GM12874 (cell line): ENCODE measurements around the gene RB1.

Experiments used
- TF ChIP-seq, protein P1 (sequence below): IDR thresholded peaks from 2 replicates; pipeline ENCODE4 v1.5.1; 2011; ENCODE audit warnings: low read depth, mild to moderate bottlenecking, control low read depth, low read length, moderate library complexity; ENCODE audit not compliant: insufficient read depth

Gene RB1

DNA sequence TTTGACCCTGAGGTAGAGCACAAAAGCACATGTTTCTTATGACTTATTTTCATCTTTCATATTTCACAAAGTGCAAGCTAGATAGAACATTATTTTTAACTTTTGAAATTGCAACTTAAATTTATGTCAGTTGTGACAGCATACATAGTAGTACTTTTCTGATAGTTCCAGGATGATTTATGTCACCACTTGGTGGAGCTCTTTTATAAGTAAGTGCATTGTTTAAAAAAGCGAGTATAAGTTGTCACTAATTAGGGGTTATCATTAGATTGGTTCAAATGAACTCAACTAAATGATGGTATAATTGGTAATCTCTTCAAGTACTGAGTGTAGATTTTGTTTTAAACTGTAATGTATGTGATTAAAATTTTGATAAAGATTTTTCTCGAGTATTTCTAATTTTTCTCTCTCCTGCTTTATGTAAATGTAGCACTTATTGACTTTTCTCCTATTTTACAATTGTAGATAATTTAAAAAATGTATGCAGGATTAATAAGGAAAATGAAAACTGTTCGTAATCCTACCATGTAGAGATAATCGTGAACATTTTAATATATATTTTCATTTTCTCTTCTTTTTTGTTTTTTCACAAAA lies 31.1 kb downstream of the RB1 start:
- TF ChIP-seq, protein P1, sequence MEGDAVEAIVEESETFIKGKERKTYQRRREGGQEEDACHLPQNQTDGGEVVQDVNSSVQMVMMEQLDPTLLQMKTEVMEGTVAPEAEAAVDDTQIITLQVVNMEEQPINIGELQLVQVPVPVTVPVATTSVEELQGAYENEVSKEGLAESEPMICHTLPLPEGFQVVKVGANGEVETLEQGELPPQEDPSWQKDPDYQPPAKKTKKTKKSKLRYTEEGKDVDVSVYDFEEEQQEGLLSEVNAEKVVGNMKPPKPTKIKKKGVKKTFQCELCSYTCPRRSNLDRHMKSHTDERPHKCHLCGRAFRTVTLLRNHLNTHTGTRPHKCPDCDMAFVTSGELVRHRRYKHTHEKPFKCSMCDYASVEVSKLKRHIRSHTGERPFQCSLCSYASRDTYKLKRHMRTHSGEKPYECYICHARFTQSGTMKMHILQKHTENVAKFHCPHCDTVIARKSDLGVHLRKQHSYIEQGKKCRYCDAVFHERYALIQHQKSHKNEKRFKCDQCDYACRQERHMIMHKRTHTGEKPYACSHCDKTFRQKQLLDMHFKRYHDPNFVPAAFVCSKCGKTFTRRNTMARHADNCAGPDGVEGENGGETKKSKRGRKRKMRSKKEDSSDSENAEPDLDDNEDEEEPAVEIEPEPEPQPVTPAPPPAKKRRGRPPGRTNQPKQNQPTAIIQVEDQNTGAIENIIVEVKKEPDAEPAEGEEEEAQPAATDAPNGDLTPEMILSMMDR = peak; percentile 25; the same call in 1 of the 2 replicates

- TF ChIP-seq, protein P1 = no peak
These were observed 40.7 kb downstream of the RB1 start for GRCh38 chr13:48344264-48344663.

GRCh38 chr13:48346583-48346982 lies 43.0 kb downstream of the RB1 start:
- TF ChIP-seq, protein P1 = no peak

DNA sequence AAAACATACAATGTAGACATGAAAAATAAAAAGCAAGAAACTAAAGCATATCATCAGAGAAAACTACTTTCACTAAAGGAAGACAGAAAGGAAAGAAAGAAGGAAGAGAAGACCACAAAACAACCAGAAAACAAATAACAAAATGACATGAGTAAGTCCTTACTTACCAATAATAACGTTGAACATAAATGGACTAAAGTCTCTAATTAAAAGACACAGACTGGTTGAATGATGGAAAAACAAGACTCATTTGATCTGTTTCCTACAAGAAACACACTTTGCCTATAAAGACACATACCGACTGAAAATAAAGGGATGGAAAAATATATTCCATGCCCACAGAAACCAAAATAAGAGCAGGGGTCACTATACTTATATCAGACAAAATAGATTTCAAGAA lies 46.0 kb downstream of the RB1 start:
- TF ChIP-seq, protein P1 = no peak

GRCh38 chr13:48353590-48353989 lies 50.0 kb downstream of the RB1 start:
- TF ChIP-seq, protein P1 = no peak

GRCh38 chr13:48356750-48357149 lies 53.2 kb downstream of the RB1 start:
- TF ChIP-seq, protein P1 = no peak

DNA sequence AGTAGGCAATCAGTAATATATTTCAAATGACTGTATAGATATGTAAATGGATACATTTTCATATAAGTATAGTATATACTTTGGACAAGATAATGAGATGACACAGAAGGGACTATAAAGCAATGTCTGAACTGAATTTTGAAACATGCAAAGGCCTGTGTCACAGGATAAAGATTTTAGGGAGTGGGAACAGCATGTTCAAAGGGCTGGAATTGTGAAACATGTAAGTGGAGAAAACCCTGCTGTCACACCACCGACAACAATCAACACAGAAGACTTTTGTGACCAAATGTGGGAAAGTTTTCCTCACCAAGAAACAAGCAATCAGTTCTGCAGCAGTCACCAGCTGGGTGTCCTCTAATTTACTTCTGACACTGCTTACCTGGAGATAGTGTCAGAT lies 66.4 kb downstream of the RB1 start:
- TF ChIP-seq, protein P1 = no peak
